ENCODE measurements around the gene SNCB.
"Not testable (repeated sequence)": the region's sequence is repeated elsewhere in the genome, so short reads cannot be mapped to it uniquely, and the experiment has no call there.

SNCB gene

GRCh38 chr5:176606875-176607274, 23.5 kb downstream of the SNCB start:
- TF ChIP-seq CTCF (IDR thresholded peaks at IDR 0.05; ENCODE audit: low read depth, low read length) = no peak
- in situ Hi-C loops (cut with HindIII; ENCODE audit: low sequenced_read_pairs) = no loop called here
- no peak for DNase-seq (ENCODE audit: low read depth, low spot score)
- H3K4me3 ChIP-seq (ENCODE audit: low read depth, low read length) = no peak overlapping the region

GRCh38 chr5:176606032-176606431, 24.3 kb downstream of the SNCB start:
- in situ Hi-C loops (cut with HindIII; ENCODE audit: low sequenced_read_pairs) = no loop called here
- no peak for DNase-seq (ENCODE audit: low read depth, low spot score)
- no peak for TF ChIP-seq CTCF (IDR thresholded peaks at IDR 0.05; ENCODE audit: low read depth, low read length)
- no peak overlapping the region for H3K4me3 ChIP-seq (ENCODE audit: low read depth, low read length)

GRCh38 chr5:176603091-176603490, 27.2 kb downstream of the SNCB start:
- no peak for DNase-seq (ENCODE audit: low read depth, low spot score)
- in situ Hi-C loops (cut with HindIII; ENCODE audit: low sequenced_read_pairs) = no loop called here
- no peak overlapping the region for H3K4me3 ChIP-seq (ENCODE audit: low read depth, low read length)
- no peak for TF ChIP-seq CTCF (IDR thresholded peaks at IDR 0.05; ENCODE audit: low read depth, low read length)

- no peak overlapping the region for H3K4me3 ChIP-seq (ENCODE audit: low read depth, low read length)
- in situ Hi-C loops (cut with HindIII; ENCODE audit: low sequenced_read_pairs) = no loop called here
- no peak for TF ChIP-seq CTCF (IDR thresholded peaks at IDR 0.05; ENCODE audit: low read depth, low read length)
- no peak for DNase-seq (ENCODE audit: low read depth, low spot score)
Observed at GRCh38 chr5:176601901-176602482, 28.3 kb downstream of the SNCB start.

GRCh38 chr5:176599749-176600430, 30.4 kb downstream of the SNCB start:
- in situ Hi-C loops (cut with HindIII; ENCODE audit: low sequenced_read_pairs); DNase-seq (ENCODE audit: low read depth, low spot score); H3K4me3 ChIP-seq (ENCODE audit: low read depth, low read length): not testable (repeated sequence)

GRCh38 chr5:176597417-176598389, 32.6 kb downstream of the SNCB start:
- no peak overlapping the region for H3K4me3 ChIP-seq (ENCODE audit: low read depth, low read length)
- in situ Hi-C loops (cut with HindIII; ENCODE audit: low sequenced_read_pairs) = no loop called here
- TF ChIP-seq CTCF (IDR thresholded peaks at IDR 0.05; ENCODE audit: low read depth, low read length) = no peak
- no peak for DNase-seq (ENCODE audit: low read depth, low spot score)
